Measurements from ENCODE around the gene ADORA2A.

The ADORA2A gene

GRCh38 chr22:24435323-24435645 lies 7.9 kb downstream of the ADORA2A start:
- TF ChIP-seq FOXP2 (optimal IDR thresholded peaks at IDR 0.05; ENCODE audit: control extremely low read depth, extremely low read length, insufficient read depth) (no peak), POLR2AphosphoS5 (IDR thresholded peaks at IDR 0.05; ENCODE audit: borderline replicate concordance, low read depth, low read length) (no peak), EZH2 (IDR thresholded peaks at IDR 0.05) (no peak)
- Histone ChIP-seq H3K9me3 (ENCODE audit: low read depth, low read length) (no peaks in the 10 kb centered on the region), H3K36me3 (ENCODE audit: insufficient read depth, low read length) (no peaks in the 10 kb centered on the region), H3K9ac (ENCODE audit: insufficient read length) (no peak overlapping the region), H3K4me3 (no peak overlapping the region), H3K27ac (no peak overlapping the region)
- no peak for DNase-seq (ENCODE audit: low read depth, low spot score)

GRCh38 chr22:24435861-24436371 lies 8.5 kb downstream of the ADORA2A start:
- H3K27ac ChIP-seq: no peak overlapping the region
- no peak for TF ChIP-seq EZH2 (IDR thresholded peaks at IDR 0.05)
- no peak for TF ChIP-seq FOXP2 (optimal IDR thresholded peaks at IDR 0.05; ENCODE audit: control extremely low read depth, extremely low read length, insufficient read depth)
- no peak for TF ChIP-seq POLR2AphosphoS5 (IDR thresholded peaks at IDR 0.05; ENCODE audit: borderline replicate concordance, low read depth, low read length)
- no peak overlapping the region for H3K4me3 ChIP-seq
- no peaks in the 10 kb centered on the region for H3K36me3 ChIP-seq (ENCODE audit: insufficient read depth, low read length)
- H3K9ac ChIP-seq (ENCODE audit: insufficient read length): no peak overlapping the region
- DNase-seq (ENCODE audit: low read depth, low spot score): no peak
- H3K9me3 ChIP-seq (ENCODE audit: low read depth, low read length): no peaks in the 10 kb centered on the region

GRCh38 chr22:24436553-24436952 lies 9.2 kb downstream of the ADORA2A start:
- no peak for DNase-seq (ENCODE audit: low read depth, low spot score)
- no peak overlapping the region for H3K9ac ChIP-seq (ENCODE audit: insufficient read length)
- H3K27ac ChIP-seq: no peak overlapping the region
- no peak overlapping the region for H3K4me3 ChIP-seq
- TF ChIP-seq EZH2 (IDR thresholded peaks at IDR 0.05): no peak
- no peaks in the 10 kb centered on the region for H3K9me3 ChIP-seq (ENCODE audit: low read depth, low read length)
- no peaks in the 10 kb centered on the region for H3K36me3 ChIP-seq (ENCODE audit: insufficient read depth, low read length)

- TF ChIP-seq FOXP2 (optimal IDR thresholded peaks at IDR 0.05; ENCODE audit: control extremely low read depth, extremely low read length, insufficient read depth) (no peak), EZH2 (IDR thresholded peaks at IDR 0.05) (no peak), POLR2AphosphoS5 (IDR thresholded peaks at IDR 0.05; ENCODE audit: borderline replicate concordance, low read depth, low read length) (no peak)
- no peak overlapping the region for H3K4me3 ChIP-seq
- H3K27ac ChIP-seq: no peak overlapping the region
- no peaks in the 10 kb centered on the region for H3K9me3 ChIP-seq (ENCODE audit: low read depth, low read length)
- no peak for DNase-seq (ENCODE audit: low read depth, low spot score)
- no peaks in the 10 kb centered on the region for H3K36me3 ChIP-seq (ENCODE audit: insufficient read depth, low read length)
- H3K9ac ChIP-seq (ENCODE audit: insufficient read length): no peak overlapping the region
Measured at GRCh38 chr22:24437091-24437490, 9.7 kb downstream of the ADORA2A start.

- no peaks in the 10 kb centered on the region for H3K9me3 ChIP-seq (ENCODE audit: low read depth, low read length)
- H3K9ac ChIP-seq (ENCODE audit: insufficient read length): no peak overlapping the region
- DNase-seq (ENCODE audit: low read depth, low spot score): no peak
- TF ChIP-seq POLR2AphosphoS5 (IDR thresholded peaks at IDR 0.05; ENCODE audit: borderline replicate concordance, low read depth, low read length): no peak
- TF ChIP-seq EZH2 (IDR thresholded peaks at IDR 0.05): no peak
- no peak for TF ChIP-seq FOXP2 (optimal IDR thresholded peaks at IDR 0.05; ENCODE audit: control extremely low read depth, extremely low read length, insufficient read depth)
- H3K4me3 ChIP-seq: no peak overlapping the region
- no peak overlapping the region; the same call in 1 of the 2 replicates for H3K27ac ChIP-seq
- H3K36me3 ChIP-seq (ENCODE audit: insufficient read depth, low read length): no peaks in the 10 kb centered on the region
Measured at GRCh38 chr22:24437741-24438328, 10.4 kb downstream of the ADORA2A start.

GRCh38 chr22:24440270-24440717 lies 12.9 kb downstream of the ADORA2A start:
- Histone ChIP-seq H3K36me3 (ENCODE audit: insufficient read depth, low read length) (no peaks in the 10 kb centered on the region), H3K9me3 (ENCODE audit: low read depth, low read length) (no peaks in the 10 kb centered on the region), H3K4me3 (no peak overlapping the region), H3K9ac (ENCODE audit: insufficient read length) (no peak overlapping the region), H3K27ac (no peak overlapping the region)
- DNase-seq (ENCODE audit: low read depth, low spot score): no peak
- no peak for TF ChIP-seq POLR2AphosphoS5 (IDR thresholded peaks at IDR 0.05; ENCODE audit: borderline replicate concordance, low read depth, low read length)
- no peak for TF ChIP-seq FOXP2 (optimal IDR thresholded peaks at IDR 0.05; ENCODE audit: control extremely low read depth, extremely low read length, insufficient read depth)
- no peak for TF ChIP-seq EZH2 (IDR thresholded peaks at IDR 0.05)

GRCh38 chr22:24440718-24441405 lies 13.5 kb downstream of the ADORA2A start:
- no peak for DNase-seq (ENCODE audit: low read depth, low spot score)
- Histone ChIP-seq H3K4me3 (no peak overlapping the region), H3K36me3 (ENCODE audit: insufficient read depth, low read length) (no peaks in the 10 kb centered on the region), H3K27ac (no peak overlapping the region), H3K9ac (ENCODE audit: insufficient read length) (no peak overlapping the region), H3K9me3 (ENCODE audit: low read depth, low read length) (no peaks in the 10 kb centered on the region)
- no peak for TF ChIP-seq POLR2AphosphoS5 (IDR thresholded peaks at IDR 0.05; ENCODE audit: borderline replicate concordance, low read depth, low read length)
- TF ChIP-seq EZH2 (IDR thresholded peaks at IDR 0.05): no peak
- TF ChIP-seq FOXP2 (optimal IDR thresholded peaks at IDR 0.05; ENCODE audit: control extremely low read depth, extremely low read length, insufficient read depth): no peak

- no peak for DNase-seq (ENCODE audit: low read depth, low spot score)
- no peak overlapping the region for H3K4me3 ChIP-seq
- TF ChIP-seq POLR2AphosphoS5 (IDR thresholded peaks at IDR 0.05; ENCODE audit: borderline replicate concordance, low read depth, low read length) (no peak), FOXP2 (optimal IDR thresholded peaks at IDR 0.05; ENCODE audit: control extremely low read depth, extremely low read length, insufficient read depth) (no peak)
Measured at GRCh38 chr22:24441406-24442351, 14.3 kb downstream of the ADORA2A start.

More at GRCh38 chr22:24441406-24442351, 14.3 kb downstream of the ADORA2A start:
- Histone ChIP-seq H3K36me3 (ENCODE audit: insufficient read depth, low read length) (no peaks in the 10 kb centered on the region), H3K9me3 (ENCODE audit: low read depth, low read length) (no peaks in the 10 kb centered on the region), H3K9ac (ENCODE audit: insufficient read length) (no peak overlapping the region), H3K27ac (no peak overlapping the region)
